Measurements from ENCODE around the gene BRSK2.

The BRSK2 gene

DNA sequence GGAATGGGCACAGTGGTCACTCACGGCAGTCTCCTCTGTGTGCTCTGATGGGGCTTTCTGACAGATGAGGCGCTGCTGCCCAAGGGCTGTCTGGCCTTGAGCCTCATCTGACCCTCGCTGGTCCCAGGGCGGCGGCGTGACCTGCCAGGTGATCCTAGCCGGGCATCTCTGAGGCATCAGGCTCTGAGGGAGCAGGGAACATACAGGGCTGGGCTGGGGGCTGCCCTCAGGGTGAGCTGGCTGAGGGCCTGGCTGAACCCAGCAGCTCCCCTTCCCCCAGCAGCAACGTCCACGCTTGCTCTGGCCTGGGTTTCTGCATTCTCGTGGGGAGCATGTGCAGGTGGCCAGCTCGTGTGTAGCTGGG lies 49.2 kb downstream of the BRSK2 start:
- no peak for DNase-seq

DNA sequence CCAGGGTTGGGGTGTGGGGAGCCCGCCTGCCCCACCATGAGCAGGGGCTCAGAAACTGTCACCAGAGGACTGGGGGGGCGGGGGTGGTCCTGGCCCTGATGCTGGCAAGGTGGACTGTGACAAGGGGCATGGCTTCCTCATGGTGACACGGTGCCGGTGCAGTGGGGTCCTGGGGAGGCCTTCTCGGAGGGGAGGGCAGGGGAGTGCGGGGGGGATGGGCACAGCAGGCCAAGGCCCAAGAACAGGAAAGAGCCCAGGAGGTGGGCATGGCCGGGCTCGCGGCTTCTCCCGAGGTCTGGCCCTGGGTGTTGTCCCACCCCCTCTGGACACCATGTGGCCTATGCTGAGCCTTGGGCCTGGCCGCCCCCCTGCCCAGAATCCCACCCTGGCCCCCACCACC lies 49.6 kb downstream of the BRSK2 start:
- no peak for DNase-seq

- DNase-seq: no peak
Measured at GRCh38 chr11:1440066-1440465, 50.3 kb downstream of the BRSK2 start.

GRCh38 chr11:1440496-1440895 lies 50.8 kb downstream of the BRSK2 start:
- DNase-seq: no peak

- no peak for DNase-seq
Measured at GRCh38 chr11:1442163-1442562, 52.4 kb downstream of the BRSK2 start.

- DNase-seq: no peak
Measured at GRCh38 chr11:1442807-1443366, 53.2 kb downstream of the BRSK2 start.

DNA sequence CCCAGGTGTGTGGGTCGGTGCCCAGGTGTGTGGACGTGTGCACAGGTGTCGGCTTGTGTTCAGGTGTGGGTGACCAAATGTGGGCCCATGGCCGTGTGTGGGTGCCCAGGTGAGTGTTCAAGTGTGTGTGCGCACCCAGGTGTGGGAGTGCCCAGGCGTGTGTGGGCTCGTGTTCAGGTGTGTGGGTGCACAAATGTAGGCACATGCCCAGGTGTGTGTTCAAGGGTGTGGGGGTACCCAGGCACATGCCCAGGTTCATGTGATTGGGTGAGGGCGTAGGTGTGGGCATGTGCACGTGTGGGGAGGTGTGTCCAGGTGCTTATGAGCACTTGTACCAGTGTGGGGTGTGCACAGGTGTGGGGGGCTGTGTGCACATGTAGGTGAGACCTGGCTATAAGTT lies 54.0 kb downstream of the BRSK2 start:
- no peak for DNase-seq

- no peak for DNase-seq
Measured at GRCh38 chr11:1444321-1444720, 54.6 kb downstream of the BRSK2 start.

DNA sequence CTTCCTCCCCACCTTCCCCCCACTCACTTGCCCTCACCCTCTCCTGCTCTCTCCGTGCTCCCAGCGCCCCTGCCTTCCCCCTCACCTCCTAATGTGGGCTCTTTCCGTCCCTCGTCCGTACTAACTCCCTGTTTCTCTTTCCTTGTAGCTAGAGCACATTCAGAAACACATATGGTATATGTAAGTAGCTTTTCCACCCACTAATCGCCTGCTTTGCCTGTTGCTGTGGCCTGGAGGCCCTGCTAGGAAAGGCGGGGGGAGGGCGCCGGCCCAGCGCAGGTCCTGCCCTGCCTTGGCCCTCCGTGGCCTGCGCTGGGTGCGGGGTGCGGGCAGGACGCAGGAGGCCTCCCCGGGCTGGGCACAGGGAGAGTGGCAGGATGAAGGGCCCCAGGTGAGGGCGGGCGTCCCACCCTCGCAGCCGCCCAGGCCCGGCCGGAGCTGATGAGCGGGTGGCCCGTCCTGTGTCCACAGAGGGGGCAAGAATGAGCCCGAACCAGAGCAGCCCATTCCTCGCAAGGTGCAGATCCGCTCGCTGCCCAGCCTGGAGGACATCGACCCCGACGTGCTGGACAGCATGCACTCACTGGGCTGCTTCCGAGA lies 55.2 kb downstream of the BRSK2 start:
- DNase-seq: no peak

DNA sequence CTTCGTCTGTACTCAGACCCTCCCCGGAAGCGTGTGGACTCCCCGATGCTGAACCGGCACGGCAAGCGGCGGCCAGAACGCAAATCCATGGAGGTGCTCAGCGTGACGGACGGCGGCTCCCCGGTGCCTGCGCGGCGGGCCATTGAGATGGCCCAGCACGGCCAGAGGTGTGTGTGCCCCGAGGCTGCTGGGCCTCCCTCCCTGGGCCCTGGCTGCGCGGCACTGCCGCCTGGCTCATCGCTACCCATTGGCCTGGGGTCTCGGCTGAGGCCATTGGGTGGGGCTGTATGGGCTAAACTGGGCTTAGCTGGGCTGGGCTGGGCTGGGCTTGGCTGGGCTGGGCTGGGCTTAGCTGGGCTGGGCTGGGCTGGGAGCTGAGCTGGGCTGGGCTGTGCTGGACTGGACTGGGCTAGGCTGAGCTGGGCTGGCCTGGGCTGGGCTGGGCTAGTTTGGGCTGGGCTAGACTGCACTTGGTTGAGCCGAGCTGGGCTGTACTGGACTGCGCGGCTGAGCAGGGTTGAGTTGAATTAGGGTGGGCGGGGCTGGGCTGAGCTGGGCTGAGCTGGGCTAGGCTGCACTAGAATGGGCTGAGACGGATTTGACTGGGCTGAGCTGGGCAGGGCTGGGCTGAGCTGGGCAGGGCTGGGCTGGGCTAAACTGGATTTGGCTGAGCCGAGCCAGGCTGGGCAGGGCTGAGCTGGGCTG lies 56.2 kb downstream of the BRSK2 start:
- DNase-seq: no peak

- DNase-seq: no peak
Measured at GRCh38 chr11:1446623-1447022, 56.9 kb downstream of the BRSK2 start.

DNA sequence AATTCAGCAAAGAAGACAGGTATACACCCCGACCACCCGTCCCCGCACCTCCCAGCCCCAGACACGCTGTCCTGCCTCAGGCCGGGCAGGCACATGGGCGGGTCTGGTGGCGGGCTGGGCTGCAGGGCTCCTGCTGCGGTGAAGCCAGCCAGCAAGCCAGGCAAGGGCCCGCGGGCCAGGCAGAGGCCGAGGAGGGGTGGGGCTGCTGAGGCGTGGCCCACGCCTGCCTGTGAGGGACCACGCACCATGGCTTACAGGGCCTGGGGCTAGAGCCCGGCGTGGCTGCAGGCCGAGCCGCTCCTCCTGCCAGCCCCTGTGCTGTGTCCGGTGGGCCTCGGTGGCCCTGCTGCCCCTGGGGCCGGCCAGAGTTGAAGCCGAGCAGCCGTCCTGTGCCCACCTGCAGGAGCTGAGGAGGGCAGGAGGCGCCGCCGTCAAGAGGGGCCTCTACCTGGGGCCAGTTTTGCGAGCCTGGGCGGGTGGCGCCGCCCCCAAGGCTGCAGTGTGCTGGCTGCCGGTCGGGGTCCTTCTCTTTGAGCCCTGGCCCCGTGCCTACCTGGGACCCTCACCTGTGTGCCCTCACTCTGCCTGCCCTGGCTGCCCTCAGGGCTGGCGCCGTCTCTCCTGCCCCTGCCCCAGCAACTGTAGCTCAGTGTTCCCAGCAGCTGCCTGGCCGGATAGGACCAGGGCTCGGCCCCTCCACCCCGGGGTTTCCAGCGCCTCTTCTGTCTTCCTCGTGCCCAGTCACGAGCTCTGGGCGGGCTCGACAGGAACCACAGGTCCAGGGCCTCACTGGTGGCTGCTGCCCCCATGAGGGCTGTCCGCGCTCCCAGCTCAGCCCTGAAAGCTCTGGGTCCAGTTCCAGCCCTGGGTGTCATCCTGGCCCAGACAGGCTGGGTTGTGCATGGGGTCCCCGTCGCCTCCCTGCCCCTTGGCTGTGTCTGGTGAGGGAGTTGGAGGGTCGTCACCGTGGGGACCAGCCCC lies 58.4 kb downstream of the BRSK2 start:
- DNase-seq: no peak

DNA sequence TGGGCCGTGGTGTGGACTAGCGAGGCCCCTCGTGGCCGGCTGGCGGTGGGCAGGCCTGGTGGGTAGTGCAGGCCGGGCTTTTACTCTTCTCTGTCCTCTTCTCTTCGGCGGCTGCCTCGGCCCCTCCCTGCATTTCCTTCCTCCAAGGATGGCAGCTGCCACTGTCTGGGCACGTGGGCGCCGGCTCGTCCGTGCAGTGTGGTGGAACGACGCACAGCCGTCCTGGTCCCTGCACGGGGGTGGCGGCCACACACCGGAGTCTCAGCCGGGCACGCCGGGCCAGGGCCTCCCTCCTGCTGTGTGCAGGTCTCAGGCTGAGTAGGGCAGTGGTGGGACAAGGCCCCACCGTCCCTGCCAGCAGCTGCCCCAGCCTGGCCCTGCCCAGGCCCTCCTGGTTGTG lies 59.1 kb downstream of the BRSK2 start:
- no peak for DNase-seq

GRCh38 chr11:1449490-1450243 lies 59.9 kb downstream of the BRSK2 start:
- DNase-seq: no peak

GRCh38 chr11:1450344-1450875 lies 60.7 kb downstream of the BRSK2 start:
- no peak for DNase-seq

DNA sequence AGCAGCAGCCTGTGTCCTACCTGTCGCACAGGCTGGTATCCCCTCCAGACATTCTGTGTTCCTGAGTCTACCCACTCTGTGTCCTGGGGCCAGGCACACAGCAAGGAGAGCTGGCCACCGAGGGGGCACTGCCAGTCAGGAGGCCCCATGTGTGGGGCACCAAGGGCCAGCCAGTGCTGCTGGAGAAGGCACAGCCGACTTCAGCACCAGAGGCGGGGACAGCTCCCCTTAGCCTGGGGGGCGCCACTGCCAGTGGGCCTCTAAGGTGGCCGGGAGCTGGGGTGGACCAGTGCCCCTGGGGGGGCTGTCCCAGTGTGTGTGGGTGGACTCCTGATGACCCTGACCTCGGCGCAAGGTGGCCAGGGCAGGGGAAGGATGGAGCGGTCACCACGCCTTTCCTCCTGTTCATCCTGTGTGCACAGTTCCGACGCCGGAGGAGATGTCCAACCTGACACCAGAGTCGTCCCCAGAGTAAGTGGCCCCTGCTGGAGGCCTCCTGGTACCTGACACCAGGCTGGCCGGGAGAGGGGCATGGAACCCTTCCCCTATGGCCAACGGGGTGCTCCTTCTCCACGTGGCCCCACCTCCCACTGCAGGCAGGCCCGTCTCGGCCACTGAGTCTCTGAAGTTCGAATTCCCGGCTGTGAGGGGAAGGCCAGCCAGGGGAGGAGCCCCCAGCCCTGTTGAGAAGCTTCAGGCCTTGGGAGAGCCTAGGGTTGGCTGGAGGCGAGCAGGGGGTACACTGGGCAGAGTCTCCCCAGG lies 61.4 kb downstream of the BRSK2 start:
- no peak for DNase-seq

DNA sequence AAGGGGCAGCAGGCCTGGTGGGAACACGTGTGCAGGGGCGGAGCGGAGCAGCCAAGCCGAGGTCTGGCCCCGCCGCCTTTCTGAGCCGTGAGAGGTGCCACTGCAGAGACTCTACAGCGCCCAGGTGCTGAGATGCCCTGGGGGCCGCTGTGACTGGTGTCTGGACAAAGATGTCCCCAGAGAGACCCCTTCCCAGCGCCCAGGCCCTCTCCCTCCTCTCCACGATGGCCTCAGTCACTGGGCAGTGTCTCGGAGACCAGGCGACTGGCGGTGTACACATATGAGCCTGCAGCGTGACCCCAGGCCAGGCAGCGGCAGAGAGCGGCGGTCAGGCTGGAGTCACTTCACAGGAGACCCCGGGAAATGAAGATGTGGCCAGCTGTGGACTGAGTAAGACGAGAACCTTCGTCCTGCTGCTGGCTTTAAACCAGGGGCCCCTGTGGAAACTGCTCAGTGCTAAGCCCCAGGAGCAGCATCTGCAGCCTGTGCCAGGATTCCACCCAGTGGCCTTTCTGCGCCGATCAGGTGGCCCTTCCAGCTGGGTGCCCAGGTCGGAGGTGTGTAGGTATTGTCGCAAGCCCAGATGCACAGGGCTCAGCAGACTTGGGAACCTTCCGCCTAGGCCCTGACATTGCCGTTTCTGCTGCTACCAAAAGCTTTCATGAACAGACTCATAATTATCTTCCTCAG lies 62.2 kb downstream of the BRSK2 start:
- no peak for DNase-seq

DNA sequence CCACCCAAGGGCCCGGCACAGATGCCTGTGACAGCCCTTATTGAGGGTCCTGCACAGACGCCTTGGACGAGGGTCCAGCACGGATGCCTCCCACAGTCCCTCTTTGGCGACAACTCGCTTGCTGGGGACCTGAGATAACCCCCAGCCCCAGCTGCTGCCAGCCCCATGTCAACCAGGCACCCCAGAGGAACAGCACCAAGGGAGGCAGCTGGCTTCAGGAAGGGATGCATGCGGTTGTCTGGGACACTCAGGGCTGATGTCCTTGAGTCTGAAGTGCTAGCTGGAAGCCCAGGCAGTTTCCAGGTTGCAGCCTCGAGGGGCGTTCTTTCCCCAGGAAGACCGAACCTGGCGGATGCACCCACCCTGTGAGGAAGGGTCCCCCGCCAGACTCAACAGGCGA lies 63.0 kb downstream of the BRSK2 start:
- no peak for DNase-seq

- no peak for DNase-seq
Measured at GRCh38 chr11:1453611-1454034, 63.9 kb downstream of the BRSK2 start.

- DNase-seq: no peak
Measured at GRCh38 chr11:1454576-1454975, 64.8 kb downstream of the BRSK2 start.

Measured in activated naive CD4-positive, alpha-beta T cell treated with anti-CD3 and anti-CD28 coated beads, Interleukin-2, amount 50 U/mL, for 16 hours (primary cell).